HEK293T (cell line): ENCODE data around the gene GAB1.

Experiments used
- CTCF ChIA-PET: fragments of 350-600 bp; formaldehyde crosslinking; extraction: SDS; loops from one replicate; lab custom pipeline; 2021; ENCODE audit warnings: antibody characterized with exemption, inconsistent platforms; lab: Yijun Ruan, JAX
- POLR2A ChIA-PET: fragments of 350-600 bp; formaldehyde crosslinking; extraction: SDS; loops from one replicate; lab custom pipeline; 2020; ENCODE audit warnings: antibody characterized with exemption, inconsistent platforms; lab: Yijun Ruan, JAX
- DNase-seq: peaks from one replicate; pipeline ENCODE4 v3.0.0; 2012; ENCODE audit warnings: mixed read lengths; ENCODE audit errors: extremely low spot score
- ARNT ChIP-seq: fragments of 450-650 bp; IDR thresholded peaks from 2 replicates; pipeline ENCODE4 v1.6.1; 2017; ENCODE audit warnings: mild to moderate bottlenecking
- BHLHE40 ChIP-seq: fragments of 450-650 bp; IDR thresholded peaks from 2 replicates; pipeline ENCODE4 v1.6.1; 2016; ENCODE audit warnings: mild to moderate bottlenecking, moderate library complexity, borderline replicate concordance
- CTBP1 ChIP-seq: fragments of 450-650 bp; IDR thresholded peaks from 2 replicates; pipeline ENCODE4 v1.6.1; 2016; ENCODE audit warnings: borderline replicate concordance
- ELF4 ChIP-seq: fragments of 450-650 bp; IDR thresholded peaks from 2 replicates; pipeline ENCODE4 v1.6.1; 2017; ENCODE audit warnings: antibody characterized with exemption
- FOXA1 ChIP-seq: fragments of 450-650 bp; IDR thresholded peaks from 2 replicates; pipeline ENCODE4 v1.6.1; 2016; ENCODE audit warnings: mild to moderate bottlenecking
- FOXK2 ChIP-seq: fragments of 450-650 bp; IDR thresholded peaks from 2 replicates; pipeline ENCODE4 v1.6.1; 2016; ENCODE audit warnings: mild to moderate bottlenecking
- FOXM1 ChIP-seq: fragments of 450-650 bp; IDR thresholded peaks from 2 replicates; pipeline ENCODE4 v1.6.1; 2017; ENCODE audit warnings: mild to moderate bottlenecking, borderline replicate concordance
- HDGF ChIP-seq: fragments of 450-650 bp; IDR thresholded peaks from 2 replicates; pipeline ENCODE4 v1.6.1; 2017; ENCODE audit warnings: antibody characterized with exemption, borderline replicate concordance
- L3MBTL2 ChIP-seq: fragments of 450-650 bp; conservative IDR thresholded peaks from 2 replicates; pipeline ENCODE4 v1.6.1; 2016; ENCODE audit warnings: mild to moderate bottlenecking
- LEF1 ChIP-seq: fragments of 450-650 bp; IDR thresholded peaks from 2 replicates; pipeline ENCODE4 v1.6.1; 2017; ENCODE audit warnings: mild to moderate bottlenecking, borderline replicate concordance
- NFRKB ChIP-seq: fragments of 450-650 bp; IDR thresholded peaks from 2 replicates; pipeline ENCODE4 v1.6.1; 2016; ENCODE audit warnings: mild to moderate bottlenecking, moderate library complexity
- SP1 ChIP-seq: fragments of 450-650 bp; IDR thresholded peaks from 2 replicates; pipeline ENCODE4 v1.6.1; 2017
- SUZ12 ChIP-seq: fragments of 450-650 bp; IDR thresholded peaks from 2 replicates; pipeline ENCODE4 v1.6.1; 2016; ENCODE audit warnings: mild to moderate bottlenecking
- TARDBP ChIP-seq: fragments of 450-650 bp; IDR thresholded peaks from 2 replicates; pipeline ENCODE4 v1.6.1; 2016
- ZNF384 ChIP-seq: fragments of 450-650 bp; IDR thresholded peaks from 2 replicates; pipeline ENCODE4 v1.6.1; 2016
- TF ChIP-seq, protein P1 (sequence below): fragments of 450-650 bp; IDR thresholded peaks from 2 replicates; pipeline ENCODE4 v1.6.1; 2016

The GAB1 gene

GRCh38 chr4:143354990-143355389 lies 18.3 kb downstream of the GAB1 start:
- TF ChIP-seq BHLHE40 (no peak), SUZ12 (no peak), TARDBP (no peak)
- POLR2A ChIA-PET, result interaction anchor here (0.7 kb wide), 1 partner anchor 18 kb away, joined by 3 read pairs; the partner anchor contains the start of gene GAB1
- CTCF ChIA-PET, result no interaction called here
- DNase-seq, result no peak

DNA sequence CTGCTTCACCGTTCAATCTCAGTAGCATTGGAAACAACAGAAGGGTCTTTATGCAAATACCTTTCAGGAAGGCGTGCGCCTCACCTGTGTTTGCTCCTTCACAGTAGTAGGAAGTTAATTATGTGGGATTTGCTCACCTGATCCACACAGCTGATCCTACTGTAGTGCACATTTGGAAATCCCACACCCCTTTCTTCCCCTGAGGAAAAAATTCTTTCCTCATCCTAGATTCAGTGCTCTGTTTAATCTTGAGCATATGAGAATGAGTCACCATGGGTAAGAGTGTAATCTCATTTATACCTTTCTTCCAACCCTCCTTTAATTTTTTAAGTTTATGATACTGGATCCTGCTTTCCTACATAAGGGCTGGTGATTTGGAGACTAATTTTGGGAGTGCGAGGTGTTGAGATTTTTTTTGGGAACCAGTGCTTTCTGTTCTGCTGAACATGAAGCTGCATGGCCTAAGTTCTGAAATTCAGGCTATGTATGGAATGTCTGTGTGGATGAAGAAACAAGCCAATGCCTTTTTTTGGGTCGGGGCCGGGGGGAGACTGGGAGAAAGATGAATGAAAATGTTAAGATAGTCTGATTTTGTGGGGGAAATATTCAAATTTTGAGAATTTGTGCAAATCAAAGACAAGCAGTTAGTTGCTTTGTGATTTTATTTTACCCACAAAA lies 19.0 kb downstream of the GAB1 start:
- TF ChIP-seq FOXA1, result no peak
- TF ChIP-seq L3MBTL2, result no peak
- TF ChIP-seq SP1, result no peak
- TF ChIP-seq HDGF, result no peak
- no peak for TF ChIP-seq ARNT
- TF ChIP-seq, protein P1, sequence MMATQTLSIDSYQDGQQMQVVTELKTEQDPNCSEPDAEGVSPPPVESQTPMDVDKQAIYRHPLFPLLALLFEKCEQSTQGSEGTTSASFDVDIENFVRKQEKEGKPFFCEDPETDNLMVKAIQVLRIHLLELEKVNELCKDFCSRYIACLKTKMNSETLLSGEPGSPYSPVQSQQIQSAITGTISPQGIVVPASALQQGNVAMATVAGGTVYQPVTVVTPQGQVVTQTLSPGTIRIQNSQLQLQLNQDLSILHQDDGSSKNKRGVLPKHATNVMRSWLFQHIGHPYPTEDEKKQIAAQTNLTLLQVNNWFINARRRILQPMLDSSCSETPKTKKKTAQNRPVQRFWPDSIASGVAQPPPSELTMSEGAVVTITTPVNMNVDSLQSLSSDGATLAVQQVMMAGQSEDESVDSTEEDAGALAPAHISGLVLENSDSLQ, result no peak
- TF ChIP-seq FOXK2, result no peak
- TF ChIP-seq ELF4, result no peak
- no peak for TF ChIP-seq BHLHE40
- POLR2A ChIA-PET, result no interaction called here
- CTCF ChIA-PET, result no interaction called here
- DNase-seq, result no peak

GRCh38 chr4:143356493-143356892 lies 19.8 kb downstream of the GAB1 start:
- POLR2A ChIA-PET, result no interaction called here
- CTCF ChIA-PET, result interaction anchor here (0.6 kb wide), 1 partner anchor 395 kb away, joined by 3 read pairs; no protein-coding TSS in a partner anchor
- no peak for TF ChIP-seq L3MBTL2
- no peak for DNase-seq

DNA sequence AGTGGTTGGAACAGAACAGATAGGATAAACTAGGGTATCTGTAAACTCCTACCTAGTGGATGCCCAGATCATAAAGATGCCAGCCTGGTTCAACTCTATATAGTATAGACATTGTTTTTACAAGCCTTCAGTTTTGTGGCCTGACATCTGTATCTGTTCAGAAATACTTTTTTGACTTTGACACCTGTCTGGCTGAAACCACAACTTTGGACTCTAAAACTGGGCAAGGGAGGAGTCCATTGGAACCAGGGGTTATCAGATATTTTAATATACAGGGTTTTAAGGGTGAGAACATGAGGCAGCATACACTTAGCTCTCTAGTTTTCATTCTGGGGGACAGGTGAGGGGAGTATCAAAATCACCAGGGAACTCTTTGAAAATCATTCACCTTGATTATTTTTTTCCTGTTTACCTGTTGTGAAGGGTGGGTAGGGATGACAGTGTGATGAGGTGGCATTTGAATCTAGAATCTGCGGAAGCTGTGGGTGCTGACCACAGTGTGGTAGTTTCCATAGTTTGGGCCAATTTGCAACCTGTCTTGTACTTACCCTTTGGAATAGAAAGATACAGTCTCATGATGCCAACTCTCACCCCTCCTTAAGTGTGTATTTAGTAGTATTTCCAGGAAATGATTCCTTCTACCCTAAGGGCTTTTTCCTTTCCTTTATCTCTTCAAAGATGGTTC lies 20.6 kb downstream of the GAB1 start:
- TF ChIP-seq CTBP1, result no peak
- no peak for TF ChIP-seq SP1
- TF ChIP-seq, protein P1, result no peak
- TF ChIP-seq L3MBTL2, result no peak
- no peak for TF ChIP-seq ELF4
- ChIA-PET CTCF (interaction anchor here (0.6 kb wide), 1 partner anchor 396 kb away, joined by 3 read pairs; no protein-coding TSS in a partner anchor), POLR2A (no interaction called here)
- no peak for DNase-seq

- DNase-seq, result no peak
- POLR2A ChIA-PET, result interaction anchor here (1.3 kb wide), 1 partner anchor 33 kb away, joined by 3 read pairs; no protein-coding TSS in a partner anchor
- TF ChIP-seq NFRKB (no peak), BHLHE40 (no peak), SP1 (no peak), ELF4 (no peak), FOXM1 (no peak), TARDBP (no peak), FOXK2 (no peak), SUZ12 (no peak), L3MBTL2 (no peak), HDGF (no peak), CTBP1 (no peak), ZNF384 (no peak), LEF1 (no peak), ARNT (no peak), FOXA1 (no peak)
- TF ChIP-seq, protein P1, result no peak
- CTCF ChIA-PET, result no interaction called here
Observed at GRCh38 chr4:143358419-143358818, 21.7 kb downstream of the GAB1 start.

DNA sequence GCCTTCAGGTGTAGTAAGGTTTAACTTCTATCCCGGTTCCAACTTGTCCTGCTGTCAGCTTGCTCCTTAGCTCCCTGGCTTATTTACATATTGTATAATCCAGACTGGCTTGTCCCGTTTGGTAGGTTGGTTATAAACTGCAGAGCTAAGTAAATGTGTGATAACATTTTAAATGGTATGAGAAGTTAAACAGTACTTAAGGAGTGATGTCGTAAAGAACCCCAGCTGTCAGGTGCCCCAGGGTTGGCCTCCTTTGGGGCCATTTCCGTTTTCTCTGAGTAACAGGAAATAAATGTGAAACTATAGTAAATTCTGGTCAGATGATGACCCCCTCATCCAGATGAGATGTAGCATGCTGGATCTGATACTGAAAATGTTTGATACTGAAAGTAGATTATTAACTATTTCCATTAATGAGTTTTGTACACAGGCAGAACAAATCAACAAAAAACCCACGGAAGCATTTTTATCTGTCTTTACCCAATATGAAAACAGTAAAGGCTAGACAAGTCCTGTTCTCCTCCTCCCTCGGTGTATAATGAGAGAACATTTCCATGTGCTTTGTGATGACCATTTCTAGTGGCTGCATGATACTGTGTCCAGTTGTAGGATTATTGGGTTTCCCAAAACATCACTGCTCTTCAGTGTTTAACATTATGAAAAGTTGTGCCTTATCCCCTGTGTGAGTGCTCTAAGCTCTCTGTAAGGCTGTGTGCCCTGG lies 22.4 kb downstream of the GAB1 start:
- DNase-seq, result no peak
- no peak for TF ChIP-seq SP1
- no peak for TF ChIP-seq FOXK2
- TF ChIP-seq BHLHE40, result no peak
- TF ChIP-seq, protein P1, result no peak
- no peak for TF ChIP-seq L3MBTL2
- TF ChIP-seq FOXA1, result no peak
- TF ChIP-seq FOXM1, result no peak
- no peak for TF ChIP-seq ARNT
- no peak for TF ChIP-seq ELF4
- no peak for TF ChIP-seq NFRKB
- no peak for TF ChIP-seq TARDBP
- no peak for TF ChIP-seq HDGF
- no peak for TF ChIP-seq SUZ12
- TF ChIP-seq ZNF384, result no peak
- TF ChIP-seq CTBP1, result no peak
- no peak for TF ChIP-seq LEF1
- ChIA-PET POLR2A (interaction anchor here (1.3 kb wide), 1 partner anchor 33 kb away, joined by 3 read pairs; no protein-coding TSS in a partner anchor), CTCF (no interaction called here)
